Measurements from ENCODE around the gene SYT11.
"Not testable (repeated sequence)": the region's sequence is repeated elsewhere in the genome, so short reads cannot be mapped to it uniquely, and the experiment has no call there.

- TF ChIP-seq, protein P1, sequence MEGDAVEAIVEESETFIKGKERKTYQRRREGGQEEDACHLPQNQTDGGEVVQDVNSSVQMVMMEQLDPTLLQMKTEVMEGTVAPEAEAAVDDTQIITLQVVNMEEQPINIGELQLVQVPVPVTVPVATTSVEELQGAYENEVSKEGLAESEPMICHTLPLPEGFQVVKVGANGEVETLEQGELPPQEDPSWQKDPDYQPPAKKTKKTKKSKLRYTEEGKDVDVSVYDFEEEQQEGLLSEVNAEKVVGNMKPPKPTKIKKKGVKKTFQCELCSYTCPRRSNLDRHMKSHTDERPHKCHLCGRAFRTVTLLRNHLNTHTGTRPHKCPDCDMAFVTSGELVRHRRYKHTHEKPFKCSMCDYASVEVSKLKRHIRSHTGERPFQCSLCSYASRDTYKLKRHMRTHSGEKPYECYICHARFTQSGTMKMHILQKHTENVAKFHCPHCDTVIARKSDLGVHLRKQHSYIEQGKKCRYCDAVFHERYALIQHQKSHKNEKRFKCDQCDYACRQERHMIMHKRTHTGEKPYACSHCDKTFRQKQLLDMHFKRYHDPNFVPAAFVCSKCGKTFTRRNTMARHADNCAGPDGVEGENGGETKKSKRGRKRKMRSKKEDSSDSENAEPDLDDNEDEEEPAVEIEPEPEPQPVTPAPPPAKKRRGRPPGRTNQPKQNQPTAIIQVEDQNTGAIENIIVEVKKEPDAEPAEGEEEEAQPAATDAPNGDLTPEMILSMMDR (IDR thresholded peaks at IDR 0.05; ENCODE audit: borderline replicate concordance, extremely low read depth, low read length, poor library complexity, severe bottlenecking), result not testable (repeated sequence)
- TF ChIP-seq EZH2 (IDR thresholded peaks at IDR 0.05; ENCODE audit: borderline replicate concordance, low read depth, low read length, severe bottlenecking), result not testable (repeated sequence)
Observed at GRCh38 chr1:155895617-155896016, 36.2 kb downstream of the SYT11 start.

Data from DND-41 (cell line).